ENCODE results near the gene GABPA. TPM values are rescaled to one million over a fixed set of nuclear protein-coding genes. Genes with fewer than 3 reads are reported as not detected.
"Not testable (repeated sequence)": the region's sequence is repeated elsewhere in the genome, so short reads cannot be mapped to it uniquely, and the experiment has no call there.

The GABPA gene
- total RNA-seq, 1 experiment from 2014 or later: 24.8 TPM

- Mint-ChIP-seq H3K4me1 (peaks cover 5% of the 10 kb centered on the region), H3K27me3 (ENCODE audit: low read depth) (no peaks in the 10 kb centered on the region), H3K27ac (no peak overlapping the region), H3K9me3 (no peaks in the 10 kb centered on the region), H3K36me3 (no peaks in the 10 kb centered on the region), H3K4me3 (no peak overlapping the region)
- TF ChIP-seq FOXP4 (CRISPR knock-in tag; IDR thresholded peaks at IDR 0.05) (no peak), MLX (CRISPR knock-in tag; IDR thresholded peaks at IDR 0.05) (no peak), E2F4 (CRISPR knock-in tag; IDR thresholded peaks at IDR 0.05; ENCODE audit: borderline replicate concordance, low read depth) (no peak), ERG (CRISPR knock-in tag; IDR thresholded peaks at IDR 0.05) (no peak), ZNF512 (CRISPR knock-in tag; IDR thresholded peaks at IDR 0.05; ENCODE audit: borderline replicate concordance) (no peak)
- ChIA-PET POLR2A (no interaction called here), CTCF (no interaction called here)
- DNase-seq (ENCODE audit: low spot score) (peak; percentile 13), ATAC-seq (peak; percentile 93)
These were observed 25.0 kb upstream of the GABPA start for GRCh38 chr21:25709684-25710265.

- ATAC-seq (no peak), DNase-seq (ENCODE audit: low spot score) (no peak)
- H3K27me3 Mint-ChIP-seq (ENCODE audit: low read depth): no peaks in the 10 kb centered on the region
- CTCF ChIA-PET: no interaction called here
- H3K27ac Mint-ChIP-seq: no peak overlapping the region
- H3K4me3 Mint-ChIP-seq: no peak overlapping the region
- H3K9me3 Mint-ChIP-seq: no peaks in the 10 kb centered on the region
- H3K36me3 Mint-ChIP-seq: no peaks in the 10 kb centered on the region
- TF ChIP-seq CDX4 (CRISPR knock-in tag; IDR thresholded peaks at IDR 0.05; ENCODE audit: borderline replicate concordance): no peak
- TF ChIP-seq TCF7 (CRISPR knock-in tag; IDR thresholded peaks at IDR 0.05; ENCODE audit: low read depth): no peak
- no peak for TF ChIP-seq FOXJ3 (CRISPR knock-in tag; IDR thresholded peaks at IDR 0.05; ENCODE audit: borderline replicate concordance)
- no peak for TF ChIP-seq MAX (CRISPR knock-in tag; IDR thresholded peaks at IDR 0.05)
- TF ChIP-seq ZNF263 (CRISPR knock-in tag; IDR thresholded peaks at IDR 0.05; ENCODE audit: low read depth): no peak
- no peak for TF ChIP-seq E2F4 (CRISPR knock-in tag; IDR thresholded peaks at IDR 0.05; ENCODE audit: borderline replicate concordance, low read depth)
- TF ChIP-seq ETV6 (CRISPR knock-in tag; IDR thresholded peaks at IDR 0.05): no peak
- no peak for TF ChIP-seq SMAD3 (CRISPR knock-in tag; IDR thresholded peaks at IDR 0.05; ENCODE audit: borderline replicate concordance)
- no peak for TF ChIP-seq CTCF (IDR thresholded peaks at IDR 0.05)
- no peak for TF ChIP-seq ZNF317 (CRISPR knock-in tag; IDR thresholded peaks at IDR 0.05; ENCODE audit: borderline replicate concordance, low read depth)
- TF ChIP-seq JAZF1 (CRISPR knock-in tag; IDR thresholded peaks at IDR 0.05): no peak
- TF ChIP-seq ZNF671 (CRISPR knock-in tag; IDR thresholded peaks at IDR 0.05): no peak
- no peak for TF ChIP-seq TEAD1 (CRISPR knock-in tag; IDR thresholded peaks at IDR 0.05)
- peaks cover 5% of the 10 kb centered on the region for H3K4me1 Mint-ChIP-seq
- POLR2A ChIA-PET: no interaction called here
These were observed 24.2 kb upstream of the GABPA start for GRCh38 chr21:25710550-25710949.

GRCh38 chr21:25714066-25714465 is 20.7 kb upstream of the GABPA start:
- ATAC-seq; H3K9me3 Mint-ChIP-seq; H3K4me3 Mint-ChIP-seq; DNase-seq (ENCODE audit: low spot score); POLR2A ChIA-PET; H3K36me3 Mint-ChIP-seq; H3K27ac Mint-ChIP-seq; H3K27me3 Mint-ChIP-seq (ENCODE audit: low read depth); CTCF ChIA-PET: not testable (repeated sequence)
- H3K4me1 Mint-ChIP-seq: peaks cover 18% of the 10 kb centered on the region
